IPS-15b (cell line): ENCODE results near the gene LRRTM4.

Source experiments
- H3K27me3 ChIP-seq: one replicate; pipeline ENCODE4 v1.6.1; 2013; ENCODE audit warnings: low read length; ENCODE audit not compliant: control insufficient read depth, insufficient read depth
- H3K36me3 ChIP-seq: one replicate; pipeline ENCODE4 v1.6.1; 2013; ENCODE audit warnings: low read length; ENCODE audit not compliant: control insufficient read depth, insufficient read depth
- H3K4me1 ChIP-seq: one replicate; pipeline ENCODE4 v1.6.1; 2013; ENCODE audit warnings: mild to moderate bottlenecking, low read length; ENCODE audit not compliant: control insufficient read depth, insufficient read depth
- H3K4me3 ChIP-seq: one replicate; pipeline ENCODE4 v1.5.1; 2013; ENCODE audit warnings: low read depth, low read length
- H3K9ac ChIP-seq: one replicate; pipeline ENCODE4 v1.6.1; 2013; ENCODE audit warnings: low read depth, mild to moderate bottlenecking, low read length
- H3K9me3 ChIP-seq: one replicate; pipeline ENCODE4 v1.6.1; 2013; ENCODE audit warnings: mild to moderate bottlenecking, low read length; ENCODE audit not compliant: control insufficient read depth, insufficient read depth

The LRRTM4 gene

DNA sequence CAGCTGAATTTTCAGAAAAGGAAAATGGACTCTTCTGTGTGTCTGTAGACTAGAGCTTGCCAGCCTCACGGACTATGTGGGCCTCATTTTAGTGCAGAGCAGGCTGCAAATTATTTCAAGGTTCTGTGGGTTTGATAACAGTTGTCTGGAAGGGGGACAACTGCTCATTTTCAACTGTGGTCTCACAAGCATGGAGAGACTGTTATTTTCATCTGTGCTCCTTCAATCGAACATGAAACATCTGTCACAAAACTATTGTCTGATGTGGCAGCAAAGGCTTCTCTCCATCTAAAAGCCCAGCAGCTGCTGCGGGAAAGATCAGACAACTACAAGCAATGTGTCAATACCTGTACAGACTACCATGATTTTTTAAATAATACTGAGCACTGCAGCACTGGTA lies 211.8 kb downstream of the LRRTM4 start:
- no peaks in the 10 kb centered on the region for H3K36me3 ChIP-seq
- no peak overlapping the region for H3K4me3 ChIP-seq
- no peaks in the 10 kb centered on the region for H3K4me1 ChIP-seq
- no peak overlapping the region for H3K9ac ChIP-seq
- H3K27me3 ChIP-seq = no peaks in the 10 kb centered on the region
- H3K9me3 ChIP-seq = no peaks in the 10 kb centered on the region

DNA sequence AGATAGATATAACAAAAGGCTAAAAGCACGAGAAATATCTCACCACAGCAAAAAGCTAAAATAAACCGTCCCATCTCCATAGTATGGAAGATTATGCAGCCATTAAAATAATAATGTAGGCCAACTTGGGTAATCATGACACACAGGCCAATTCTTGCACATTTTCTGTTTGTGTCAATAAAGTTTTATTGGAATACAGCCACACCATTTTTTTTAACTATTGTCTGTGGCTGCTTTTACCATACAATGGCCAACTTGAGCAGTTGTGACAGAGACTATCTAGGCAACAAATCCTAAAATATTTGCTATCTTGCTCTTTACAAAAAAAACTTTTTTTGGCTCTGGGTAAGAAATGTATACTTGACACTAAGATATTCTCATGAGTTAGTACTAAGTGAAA lies 212.5 kb downstream of the LRRTM4 start:
- H3K36me3 ChIP-seq = no peaks in the 10 kb centered on the region
- H3K9ac ChIP-seq = no peak overlapping the region
- H3K4me3 ChIP-seq = no peak overlapping the region
- H3K27me3 ChIP-seq = no peaks in the 10 kb centered on the region
- no peaks in the 10 kb centered on the region for H3K9me3 ChIP-seq
- no peaks in the 10 kb centered on the region for H3K4me1 ChIP-seq

GRCh38 chr2:77301441-77301840 lies 220.7 kb downstream of the LRRTM4 start:
- H3K4me1 ChIP-seq = peaks cover 2% of the 10 kb centered on the region
- H3K36me3 ChIP-seq = no peaks in the 10 kb centered on the region
- H3K27me3 ChIP-seq = no peaks in the 10 kb centered on the region
- H3K4me3 ChIP-seq = no peak overlapping the region
- H3K9ac ChIP-seq = no peak overlapping the region
- no peaks in the 10 kb centered on the region for H3K9me3 ChIP-seq

DNA sequence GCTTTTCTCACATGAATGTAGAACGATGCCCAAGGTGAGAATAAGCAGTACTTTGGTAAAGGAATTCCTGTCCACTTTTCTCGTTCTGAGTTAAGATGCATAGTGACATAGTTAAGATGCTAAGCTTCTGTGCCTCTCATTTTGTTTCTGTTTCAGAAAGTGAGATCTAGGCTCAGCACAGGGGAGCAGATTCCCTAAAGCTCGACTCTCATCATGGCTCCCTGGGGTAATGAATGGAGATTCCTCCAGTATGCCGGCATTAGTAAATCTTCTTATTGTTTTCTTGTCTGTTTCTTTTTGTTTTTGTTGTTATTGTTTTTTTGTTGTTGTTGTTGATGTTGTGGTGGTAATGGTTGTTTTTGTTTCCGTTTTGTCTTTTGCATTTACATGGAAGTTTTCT lies 225.4 kb downstream of the LRRTM4 start:
- H3K36me3 ChIP-seq = no peaks in the 10 kb centered on the region
- H3K4me3 ChIP-seq = no peak overlapping the region
- no peaks in the 10 kb centered on the region for H3K9me3 ChIP-seq
- H3K27me3 ChIP-seq = no peaks in the 10 kb centered on the region
- H3K9ac ChIP-seq = no peak overlapping the region
- H3K4me1 ChIP-seq = peaks cover 2% of the 10 kb centered on the region

DNA sequence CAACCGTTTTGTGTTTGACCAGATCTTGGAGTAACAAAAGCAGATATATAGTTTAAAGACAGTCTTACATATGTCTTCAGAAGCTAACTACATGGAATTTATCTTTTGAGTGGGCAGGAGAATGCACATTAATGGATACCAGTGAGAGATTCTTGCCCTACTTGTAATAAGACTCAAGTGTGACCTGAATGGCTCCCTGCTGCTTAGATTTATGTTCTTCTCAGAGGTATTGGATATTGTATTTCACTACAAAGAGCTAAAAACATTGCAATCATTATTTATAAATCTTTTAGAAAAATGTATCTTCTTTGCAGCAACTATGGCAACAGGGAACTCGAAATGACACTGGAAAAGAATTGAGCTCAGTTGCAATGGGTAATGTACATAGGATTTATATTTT lies 227.7 kb downstream of the LRRTM4 start:
- H3K9ac ChIP-seq = no peak overlapping the region
- no peak overlapping the region for H3K4me3 ChIP-seq
- H3K36me3 ChIP-seq = no peaks in the 10 kb centered on the region
- H3K9me3 ChIP-seq = no peaks in the 10 kb centered on the region
- H3K27me3 ChIP-seq = no peaks in the 10 kb centered on the region
- H3K4me1 ChIP-seq = peaks cover 2% of the 10 kb centered on the region

DNA sequence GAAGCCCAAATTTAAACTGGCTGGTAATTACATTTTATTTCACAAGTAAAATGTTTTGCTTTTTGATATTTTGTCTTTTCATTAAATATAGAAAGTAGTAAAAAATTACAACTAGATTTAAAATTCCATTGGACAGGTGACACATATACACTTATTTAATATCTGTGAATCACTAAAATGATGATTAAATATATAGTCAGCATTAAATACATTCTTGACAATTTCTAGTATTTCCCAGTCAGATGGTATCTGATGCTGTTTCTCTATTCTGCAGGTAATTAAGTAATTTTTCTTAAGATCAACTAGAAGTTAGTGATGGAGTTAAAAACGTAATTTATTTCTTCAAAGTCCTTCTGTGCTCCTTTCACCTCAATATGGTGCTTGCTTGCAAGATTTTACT lies 237.8 kb downstream of the LRRTM4 start:
- Histone ChIP-seq H3K9me3 (no peaks in the 10 kb centered on the region), H3K36me3 (no peaks in the 10 kb centered on the region), H3K27me3 (no peaks in the 10 kb centered on the region), H3K4me3 (no peak overlapping the region), H3K4me1 (no peaks in the 10 kb centered on the region), H3K9ac (no peak overlapping the region)

DNA sequence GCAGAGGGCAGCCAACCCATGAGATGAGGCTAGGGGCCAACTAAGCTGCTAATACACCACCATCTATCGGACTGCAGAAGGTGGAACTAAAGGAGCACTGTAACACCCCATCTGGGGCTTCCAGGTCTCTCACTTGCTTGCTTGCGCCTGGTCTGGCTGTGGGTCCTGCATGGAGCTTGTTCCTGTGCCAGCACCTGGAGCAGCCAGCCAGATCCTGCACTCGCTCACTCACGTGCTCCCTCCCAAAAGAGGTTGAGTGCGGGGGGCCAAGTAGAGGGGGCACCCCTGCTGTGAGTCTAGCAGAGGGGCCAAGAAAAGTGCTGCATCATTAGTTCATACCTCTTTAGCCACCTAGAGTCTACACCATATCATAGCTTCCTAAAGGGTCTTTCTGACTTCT lies 250.9 kb downstream of the LRRTM4 start:
- no peaks in the 10 kb centered on the region for H3K4me1 ChIP-seq
- no peaks in the 10 kb centered on the region for H3K36me3 ChIP-seq
- peaks cover 5% of the 10 kb centered on the region for H3K9me3 ChIP-seq
- H3K9ac ChIP-seq = no peak overlapping the region
- no peak overlapping the region for H3K4me3 ChIP-seq
- H3K27me3 ChIP-seq = no peaks in the 10 kb centered on the region

- peaks cover 5% of the 10 kb centered on the region for H3K9me3 ChIP-seq
Measured at GRCh38 chr2:77270433-77270832, 251.7 kb downstream of the LRRTM4 start.

GRCh38 chr2:77268626-77269025 lies 253.6 kb downstream of the LRRTM4 start:
- H3K27me3 ChIP-seq = no peaks in the 10 kb centered on the region
- H3K9ac ChIP-seq = no peak overlapping the region
- peaks cover 5% of the 10 kb centered on the region for H3K9me3 ChIP-seq
- H3K4me3 ChIP-seq = no peak overlapping the region
- H3K36me3 ChIP-seq = no peaks in the 10 kb centered on the region
- no peaks in the 10 kb centered on the region for H3K4me1 ChIP-seq

More at GRCh38 chr2:77270433-77270832, 251.7 kb downstream of the LRRTM4 start:
- no peak overlapping the region for H3K9ac ChIP-seq
- no peaks in the 10 kb centered on the region for H3K27me3 ChIP-seq
- H3K36me3 ChIP-seq = no peaks in the 10 kb centered on the region
- no peaks in the 10 kb centered on the region for H3K4me1 ChIP-seq
- no peak overlapping the region for H3K4me3 ChIP-seq

GRCh38 chr2:77232909-77233425 lies 289.2 kb downstream of the LRRTM4 start:
- Histone ChIP-seq H3K36me3 (no peaks in the 10 kb centered on the region), H3K4me1 (no peaks in the 10 kb centered on the region), H3K9ac (no peak overlapping the region), H3K4me3 (no peak overlapping the region), H3K27me3 (no peaks in the 10 kb centered on the region), H3K9me3 (no peaks in the 10 kb centered on the region)

- H3K9me3 ChIP-seq = no peaks in the 10 kb centered on the region
- H3K27me3 ChIP-seq = no peaks in the 10 kb centered on the region
- H3K4me3 ChIP-seq = no peak overlapping the region
- H3K9ac ChIP-seq = no peak overlapping the region
- H3K4me1 ChIP-seq = no peaks in the 10 kb centered on the region
- no peaks in the 10 kb centered on the region for H3K36me3 ChIP-seq
Measured at GRCh38 chr2:77228391-77228790, 293.8 kb downstream of the LRRTM4 start.

- Histone ChIP-seq H3K4me3 (no peak overlapping the region), H3K36me3 (no peaks in the 10 kb centered on the region), H3K9me3 (no peaks in the 10 kb centered on the region), H3K4me1 (no peaks in the 10 kb centered on the region), H3K27me3 (no peaks in the 10 kb centered on the region), H3K9ac (no peak overlapping the region)
Measured at GRCh38 chr2:77210725-77211124, 311.5 kb downstream of the LRRTM4 start.
